H1 (cell line): Measurements from ENCODE around the gene RTN3. TPM values are rescaled to one million over a fixed set of nuclear protein-coding genes. Genes with fewer than 3 reads are reported as not detected.

Experiments used
- CTCF ChIA-PET: fragments of 300-600 bp; sonication (Branson Sonifier 250); formaldehyde crosslinking; loops from one replicate; lab custom pipeline; 2021; ENCODE audit not compliant: partially characterized antibody; lab: Charles Lee
- POLR2A ChIA-PET: fragments of 300-600 bp; sonication (Branson Sonifier 250); formaldehyde crosslinking; loops from one replicate; lab custom pipeline; 2021; ENCODE audit warnings: inconsistent platforms; ENCODE audit not compliant: partially characterized antibody; lab: Charles Lee
- DNase-seq, 2 experiments: peaks; one replicate each; pipeline versions ENCODE4 v3.0.0 to v3.0.0-alpha.2; 2010 to 2022; ENCODE audit warnings: low spot score in 2 of 2, low read depth in 1 of 2, mixed read lengths in 1 of 2
- FAIRE-seq: peaks from 2 replicates; lab custom pipeline; 2011; peaks lifted over from hg19 to GRCh38; lab: Jason Lieb, UNC
- H2AFZ ChIP-seq: 2 replicates; pipeline ENCODE4 v1.8.1; 2012; ENCODE audit warnings: low read length, inconsistent platforms
- H2AK5ac ChIP-seq: 2 replicates; pipeline ENCODE4 v1.6.1; 2013; ENCODE audit warnings: low read depth, low read length
- H2BK120ac ChIP-seq: replicated peaks from 2 replicates; pipeline ENCODE3; 2013; ENCODE audit warnings: low read depth, low read length, inconsistent platforms
- H2BK12ac ChIP-seq: 2 replicates; pipeline ENCODE4 v1.6.1; 2013; ENCODE audit warnings: low read depth, low read length
- H2BK15ac ChIP-seq: 2 replicates; pipeline ENCODE4 v1.6.1; 2013; ENCODE audit warnings: low read length
- H2BK20ac ChIP-seq: 2 replicates; pipeline ENCODE4 v1.6.1; 2013; ENCODE audit warnings: low read length
- H2BK5ac ChIP-seq: 2 replicates; pipeline ENCODE4 v1.6.1; 2013; ENCODE audit warnings: low read depth, low read length
- H3K14ac ChIP-seq: 2 replicates; pipeline ENCODE4 v1.6.1; 2013; ENCODE audit warnings: inconsistent platforms; ENCODE audit not compliant: insufficient read length
- H3K18ac ChIP-seq: 2 replicates; pipeline ENCODE4 v1.6.1; 2013; ENCODE audit warnings: low read length; ENCODE audit errors: extremely low read depth
- H3K23ac ChIP-seq: 2 replicates; pipeline ENCODE4 v1.6.1; 2013; ENCODE audit warnings: inconsistent platforms; ENCODE audit not compliant: insufficient read length
- H3K23me2 ChIP-seq: 2 replicates; pipeline ENCODE4 v1.6.1; 2013; ENCODE audit warnings: low read depth, low read length
- H3K27ac ChIP-seq: 2 replicates; pipeline ENCODE4 v1.6.1; 2011; ENCODE audit warnings: low read depth, low read length, inconsistent platforms
- H3K27me3 ChIP-seq, 4 experiments: replicated peaks in 1 of 4; 1 replicate in 1 of 4; 2 replicates in 3 of 4; pipeline versions ENCODE4 v1.6.1 to v1.8.1; 2011 to 2013; ENCODE audit warnings: low read length in 3 of 4, mild to moderate bottlenecking in 3 of 4, inconsistent platforms in 2 of 4, mixed read lengths in 2 of 4, moderate library complexity in 1 of 4; ENCODE audit not compliant: control insufficient read depth in 3 of 4, insufficient read depth in 3 of 4; ENCODE audit errors: extremely low read depth in 1 of 4
- H3K36me3 ChIP-seq, 4 experiments: 2 replicates each; pipeline versions ENCODE4 v1.6.1 to v1.8.1; 2011 to 2013; ENCODE audit warnings: mild to moderate bottlenecking in 4 of 4, low read length in 3 of 4, moderate library complexity in 2 of 4, control low read depth in 1 of 4, inconsistent platforms in 1 of 4; ENCODE audit not compliant: insufficient read depth in 4 of 4, control insufficient read depth in 2 of 4
- H3K4ac ChIP-seq: replicated peaks from 2 replicates; pipeline ENCODE3; 2013; ENCODE audit warnings: low read length, low read depth, mixed read lengths, inconsistent platforms; ENCODE audit not compliant: insufficient read length
- H3K4me1 ChIP-seq, 4 experiments: replicated peaks in 1 of 4; 1 replicate in 1 of 4; 2 replicates in 3 of 4; pipeline versions ENCODE4 v1.6.1 to v1.8.1; 2011 to 2013; ENCODE audit warnings: low read length in 3 of 4, inconsistent platforms in 2 of 4, mixed read lengths in 1 of 4; ENCODE audit not compliant: insufficient read depth in 4 of 4, control insufficient read depth in 3 of 4
- H3K4me2 ChIP-seq, 2 experiments: 2 replicates each; pipeline versions ENCODE4 v1.6.1 to v1.8.1; 2011 to 2013; ENCODE audit warnings: low read depth in 2 of 2, low read length in 2 of 2, control low read depth in 1 of 2, inconsistent platforms in 1 of 2, mild to moderate bottlenecking in 1 of 2; ENCODE audit not compliant: insufficient read depth in 1 of 2
- H3K4me3 ChIP-seq, 4 experiments: fragments of 200-600, 300-600 bp in 1 of 4; sonication (generic), shearing (Covaris generic), sonication (Bioruptor Twin) in 1 of 4; 2 replicates each; pipeline versions ENCODE4 v1.5.1 to v1.8.1; 2011 to 2016; ENCODE audit warnings: low read length in 4 of 4, low read depth in 3 of 4, control low read depth in 2 of 4, inconsistent platforms in 2 of 4, mild to moderate bottlenecking in 2 of 4, mixed read lengths in 1 of 4, moderate library complexity in 1 of 4; ENCODE audit not compliant: insufficient read depth in 2 of 4; ENCODE audit errors: extremely low read depth in 1 of 4
- H3K56ac ChIP-seq: replicated peaks from 2 replicates; pipeline ENCODE3; 2013; ENCODE audit warnings: low read depth, mild to moderate bottlenecking, mixed read lengths, low read length, inconsistent platforms; ENCODE audit not compliant: insufficient read length
- H3K79me1 ChIP-seq: 2 replicates; pipeline ENCODE4 v1.6.1; 2013; ENCODE audit warnings: low read depth, low read length, control low read depth
- H3K79me2 ChIP-seq, 2 experiments: 2 replicates each; pipeline versions ENCODE4 v1.6.1 to v1.8.1; 2012 to 2013; ENCODE audit warnings: low read length in 2 of 2, mild to moderate bottlenecking in 2 of 2, inconsistent platforms in 1 of 2; ENCODE audit not compliant: insufficient read depth in 2 of 2, control insufficient read depth in 1 of 2
- H3K9ac ChIP-seq, 4 experiments: replicated peaks in 1 of 4; 1 replicate in 1 of 4; 2 replicates in 3 of 4; pipeline versions ENCODE4 v1.6.1 to v1.8.1; 2011 to 2013; ENCODE audit warnings: low read depth in 3 of 4, low read length in 3 of 4, control low read depth in 2 of 4, mild to moderate bottlenecking in 2 of 4, moderate library complexity in 2 of 4, inconsistent platforms in 1 of 4; ENCODE audit errors: extremely low read depth in 1 of 4
- H3K9me3 ChIP-seq, 2 experiments: 2 replicates each; pipeline versions ENCODE4 v1.6.1 to v1.8.1; 2012 to 2013; ENCODE audit warnings: mild to moderate bottlenecking in 2 of 2, moderate library complexity in 2 of 2, control low read depth in 1 of 2, inconsistent platforms in 1 of 2, low read depth in 1 of 2, low read length in 1 of 2, mixed read lengths in 1 of 2; ENCODE audit not compliant: insufficient read depth in 2 of 2
- H4K20me1 ChIP-seq, 2 experiments: replicated peaks in 1 of 2; 2 replicates each; pipeline versions ENCODE3 to v1.8.1; 2011 to 2013; ENCODE audit warnings: inconsistent platforms in 2 of 2, low read length in 2 of 2, mild to moderate bottlenecking in 1 of 2; ENCODE audit not compliant: insufficient read depth in 2 of 2, control insufficient read depth in 1 of 2
- H4K5ac ChIP-seq: 2 replicates; pipeline ENCODE4 v1.6.1; 2013; ENCODE audit warnings: low read length, low read depth, mixed read lengths, inconsistent platforms; ENCODE audit not compliant: insufficient read length
- H4K8ac ChIP-seq: 2 replicates; pipeline ENCODE4 v1.8.0; 2013; ENCODE audit warnings: mild to moderate bottlenecking, moderate library complexity, low read length, inconsistent platforms; ENCODE audit not compliant: insufficient read depth; ENCODE audit errors: extremely low read depth
- H4K91ac ChIP-seq: replicated peaks from 2 replicates; pipeline ENCODE3; 2013; ENCODE audit warnings: low read length, mixed read lengths, inconsistent platforms; ENCODE audit not compliant: insufficient read length
- ATF3 ChIP-seq: IDR thresholded peaks from 2 replicates; pipeline ENCODE4 v1.6.1; 2011; ENCODE audit warnings: low read depth, mild to moderate bottlenecking, low read length; ENCODE audit not compliant: insufficient read depth
- BACH1 ChIP-seq: IDR thresholded peaks from 2 replicates; pipeline ENCODE4 v1.6.1; 2012; ENCODE audit warnings: low read length, improper control_type of control experiment
- CEBPB ChIP-seq: IDR thresholded peaks from 2 replicates; pipeline ENCODE4 v1.6.1; 2012; ENCODE audit warnings: low read depth, low read length
- E2F6 ChIP-seq: IDR thresholded peaks from 2 replicates; pipeline ENCODE4 v1.6.1; 2012; ENCODE audit warnings: inconsistent platforms
- JUND ChIP-seq: IDR thresholded peaks from 2 replicates; pipeline ENCODE4 v1.6.1; 2011; ENCODE audit warnings: mild to moderate bottlenecking, improper control_type of control experiment, low read length
- KDM4A ChIP-seq: IDR thresholded peaks from one replicate; pipeline ENCODE4 v1.7.1; 2012; ENCODE audit warnings: low read depth, mild to moderate bottlenecking, moderate library complexity, low read length, inconsistent platforms; ENCODE audit not compliant: severe bottlenecking
- POLR2AphosphoS5 ChIP-seq: IDR thresholded peaks from 2 replicates; pipeline ENCODE4 v1.6.1; 2011; ENCODE audit warnings: low read depth, low read length
- RXRA ChIP-seq: IDR thresholded peaks from 2 replicates; pipeline ENCODE4 v1.6.1; 2011; ENCODE audit warnings: low read depth, mild to moderate bottlenecking, low read length, moderate library complexity; ENCODE audit not compliant: insufficient read depth
- SRF ChIP-seq: IDR thresholded peaks from 2 replicates; pipeline ENCODE4 v1.6.1; 2011; ENCODE audit warnings: mild to moderate bottlenecking, low read depth, low read length, moderate library complexity
- SUZ12 ChIP-seq: fragments of 200-600 bp; sonication (generic); IDR thresholded peaks from 2 replicates; pipeline ENCODE4 v1.6.1; 2012; ENCODE audit warnings: mild to moderate bottlenecking, inconsistent platforms, low read length, moderate library complexity, mixed read lengths
- TAF1 ChIP-seq: IDR thresholded peaks from 2 replicates; pipeline ENCODE4 v1.6.1; 2011; ENCODE audit warnings: mild to moderate bottlenecking, low read depth, low read length
- WGBS, 2 experiments: shearing (Covaris generic) in 1 of 2; methylation state at CpG; one replicate each; pipeline versions ENCODE4 v1.1.6 to v1.1.7; 2013 to 2015; ENCODE audit warnings: low lambda C conversion rate in 2 of 2, mixed read lengths in 2 of 2, inconsistent platforms in 1 of 2, low coverage in 1 of 2, missing lambda C conversion rate in 1 of 2; ENCODE audit not compliant: insufficient replicate concordance in 2 of 2, insufficient coverage in 1 of 2, insufficient read length in 1 of 2; ENCODE audit errors: extremely low coverage in 1 of 2, missing lambda C conversion rate in 1 of 2; 5-methylcytosine and 5-hydroxymethylcytosine counted together
- polyA plus RNA-seq, 7 experiments: library from polyadenylated mRNA; depleted of rRNA in 3 of 7; stranded (reverse) in 5 of 7; unstranded in 2 of 7; fragments of >200 nt in 5 of 7; fragments of 200-250 nt in 2 of 7; gene quantifications; 1 replicate in 5 of 7; 2 replicates in 1 of 7; 4 replicates in 1 of 7; pipeline versions ENCODE4 v1.2.1 to v1.2.3, GENCODE V29; 2011 to 2013; ENCODE audit warnings: missing spikeins in 2 of 7, mixed read lengths in 2 of 7
- total RNA-seq: library from RNA; stranded (reverse); fragmentation: NEBNext Ultra II Directional; extraction: Animal tissue kit (Norgen Biotek cat#: 25700); gene quantifications from 2 replicates; pipeline ENCODE4 v1.2.1, GENCODE V29; 2021

RTN3 gene
- total and polyA plus RNA-seq, 2 of the 8 experiments (the other 6 are each of a cell fraction or from before 2014, with no cell fraction given): 160 to 203 TPM

GRCh38 chr11:63791495-63792167 lies 110.3 kb downstream of the RTN3 start:
- no peak overlapping the region for H3K56ac ChIP-seq
- H3K4ac ChIP-seq: no peak overlapping the region
- no peak overlapping the region for H2AK5ac ChIP-seq
- H3K9me3 ChIP-seq: peaks cover 0 to under 1% of the 10 kb centered on the region in 2 experiments; a peak in 1 of 4 replicates
- no peak overlapping the region for H3K23ac ChIP-seq
- WGBS, 2 experiments: 81% methylated on average over 6 of the region's 6 CpGs; no CpG with 5 or more reads in 1 of the 2 experiments
- peak overlapping the region; percentile 34; the same call in 1 of the 2 replicates for H3K27ac ChIP-seq
- no peaks in the 10 kb centered on the region for H3K23me2 ChIP-seq
- H3K79me1 ChIP-seq: no peaks in the 10 kb centered on the region
- FAIRE-seq (no peak), DNase-seq (no peak)
- peak overlapping the region; percentile 88; the same call in 1 of the 2 replicates for H2BK5ac ChIP-seq
- H2BK120ac ChIP-seq: no peak overlapping the region
- no peak overlapping the region for H2BK20ac ChIP-seq
- no peaks in the 10 kb centered on the region for H4K20me1 ChIP-seq
- no peak overlapping the region for H4K8ac ChIP-seq
- TF ChIP-seq E2F6: no peak
- TF ChIP-seq POLR2AphosphoS5: no peak
- peak; percentile 72; the same call in 1 of the 2 replicates for TF ChIP-seq SRF
- TF ChIP-seq CEBPB: no peak
- TF ChIP-seq ATF3: no peak
- peak; percentile 40; the same call in 1 of the 2 replicates for TF ChIP-seq TAF1
- no peak for TF ChIP-seq JUND
- TF ChIP-seq BACH1: no peak
- no peak for TF ChIP-seq KDM4A
- no peak for TF ChIP-seq RXRA
- TF ChIP-seq SUZ12: no peak
- no peak overlapping the region for H2AFZ ChIP-seq
- 0 out of 2 replicates have a peak overlapping the region, but pooled peaks have one; percentile 75 for H2BK12ac ChIP-seq
- no peak overlapping the region for H4K91ac ChIP-seq
- H3K4me1 ChIP-seq: no peaks in the 10 kb centered on the region; a peak in 1 of 7 replicates
- no peak overlapping the region for H3K18ac ChIP-seq
- H3K79me2 ChIP-seq: no peaks in the 10 kb centered on the region
- CTCF ChIA-PET: no interaction called here
- no peak overlapping the region for H3K4me3 ChIP-seq
- H3K4me2 ChIP-seq: no peak overlapping the region
- H3K9ac ChIP-seq: peak overlapping the region in 1 of 4 experiments; percentile 29; a peak in 2 of 7 replicates
- H2BK15ac ChIP-seq: no peak overlapping the region
- no peaks in the 10 kb centered on the region for H3K27me3 ChIP-seq
- H4K5ac ChIP-seq: no peak overlapping the region
- no peak overlapping the region for H3K14ac ChIP-seq
- no peaks in the 10 kb centered on the region for H3K36me3 ChIP-seq
- POLR2A ChIA-PET: interaction anchor here (0.6 kb wide), 1 partner anchor 11 kb away, joined by 3 read pairs; no protein-coding TSS in a partner anchor
